Muscle layer of duodenum (tissue), 2 donors: Measurements from ENCODE around the gene PCSK4.
A peak's percentile ranks its signal among the peaks of the same experiment; 100 is the strongest.

Experiments
- H3K27ac ChIP-seq: one replicate; pipeline ENCODE4 v1.7.0; 2013; ENCODE audit warnings: mild to moderate bottlenecking, low read length
- H3K27me3 ChIP-seq: one replicate; pipeline ENCODE4 v1.7.0; 2013; ENCODE audit warnings: low read depth, mild to moderate bottlenecking, control low read depth, low read length
- H3K36me3 ChIP-seq, 2 donors: one replicate each; pipeline ENCODE4 v1.7.0; 2013; ENCODE audit warnings: low read length in 2 of 2, control low read depth in 1 of 2, mild to moderate bottlenecking in 1 of 2; ENCODE audit not compliant: insufficient read depth in 2 of 2, control insufficient read depth in 1 of 2
- H3K4me1 ChIP-seq, 2 donors: one replicate each; pipeline ENCODE4 v1.7.0; 2013; ENCODE audit warnings: low read length in 2 of 2, mild to moderate bottlenecking in 2 of 2, control low read depth in 1 of 2, moderate library complexity in 1 of 2; ENCODE audit not compliant: insufficient read depth in 2 of 2, control insufficient read depth in 1 of 2
- H3K4me3 ChIP-seq, 2 donors: one replicate each; pipeline ENCODE4 v1.7.0; 2013; ENCODE audit warnings: low read length in 2 of 2, low read depth in 1 of 2, mild to moderate bottlenecking in 1 of 2
- H3K9me3 ChIP-seq, 2 donors: one replicate each; pipeline ENCODE4 v1.7.0; 2013; ENCODE audit warnings: low read length in 2 of 2, control low read depth in 1 of 2, mild to moderate bottlenecking in 1 of 2; ENCODE audit not compliant: control insufficient read depth in 1 of 2
- donor health status: healthy.

Gene PCSK4

GRCh38 chr19:1527650-1528309 is 37.6 kb upstream of the PCSK4 start:
- no peaks in the 10 kb centered on the region for H3K36me3 ChIP-seq
- H3K9me3 ChIP-seq = no peaks in the 10 kb centered on the region
- no peak overlapping the region for H3K27ac ChIP-seq
- no peak overlapping the region for H3K4me3 ChIP-seq
- peaks cover 0 to 3% of the 10 kb centered on the region in 2 donors for H3K4me1 ChIP-seq
- peaks cover 23% of the 10 kb centered on the region for H3K27me3 ChIP-seq

- Histone ChIP-seq H3K9me3 (no peaks in the 10 kb centered on the region), H3K36me3 (no peaks in the 10 kb centered on the region), H3K27me3 (peaks cover 23% of the 10 kb centered on the region), H3K27ac (no peak overlapping the region), H3K4me3 (no peak overlapping the region), H3K4me1 (peaks cover 0 to 3% of the 10 kb centered on the region in 2 donors)
Observed at GRCh38 chr19:1526979-1527649, 37.0 kb upstream of the PCSK4 start.

GRCh38 chr19:1526066-1526778 is 36.1 kb upstream of the PCSK4 start:
- Histone ChIP-seq H3K4me1 (peaks cover 0 to 3% of the 10 kb centered on the region in 2 donors), H3K27me3 (peaks cover 16% of the 10 kb centered on the region), H3K4me3 (no peak overlapping the region), H3K36me3 (no peaks in the 10 kb centered on the region), H3K27ac (no peak overlapping the region), H3K9me3 (no peaks in the 10 kb centered on the region)

- H3K36me3 ChIP-seq = no peaks in the 10 kb centered on the region
- peaks cover 0 to 3% of the 10 kb centered on the region in 2 donors for H3K4me1 ChIP-seq
- H3K4me3 ChIP-seq = no peak overlapping the region
- peaks cover 16% of the 10 kb centered on the region for H3K27me3 ChIP-seq
- no peak overlapping the region for H3K27ac ChIP-seq
- H3K9me3 ChIP-seq = no peaks in the 10 kb centered on the region
Observed at GRCh38 chr19:1525343-1525742, 35.2 kb upstream of the PCSK4 start.

- H3K36me3 ChIP-seq = no peaks in the 10 kb centered on the region
- H3K27me3 ChIP-seq = peaks cover 16% of the 10 kb centered on the region
- no peak overlapping the region for H3K27ac ChIP-seq
- no peak overlapping the region for H3K4me3 ChIP-seq
- no peaks in the 10 kb centered on the region for H3K9me3 ChIP-seq
- peaks cover 0 to 3% of the 10 kb centered on the region in 2 donors for H3K4me1 ChIP-seq
Observed at GRCh38 chr19:1524972-1525325, 34.8 kb upstream of the PCSK4 start.

GRCh38 chr19:1524287-1524971 is 34.3 kb upstream of the PCSK4 start:
- H3K36me3 ChIP-seq = no peaks in the 10 kb centered on the region
- H3K9me3 ChIP-seq = no peaks in the 10 kb centered on the region
- no peak overlapping the region for H3K27ac ChIP-seq
- H3K4me1 ChIP-seq = peaks cover 0 to 3% of the 10 kb centered on the region in 2 donors
- peaks cover 16% of the 10 kb centered on the region for H3K27me3 ChIP-seq
- peak overlapping the region in 1 of 2 donors; percentile 40 for H3K4me3 ChIP-seq

- no peaks in the 10 kb centered on the region for H3K9me3 ChIP-seq
- H3K27ac ChIP-seq = no peak within 1 kb of the TSS
- H3K4me3 ChIP-seq = peak within 1 kb of the TSS in 1 of 2 donors; percentile 40
- H3K36me3 ChIP-seq = no peaks in the 10 kb centered on the region
- peaks cover 0 to 3% of the 10 kb centered on the region in 2 donors for H3K4me1 ChIP-seq
- H3K27me3 ChIP-seq = peaks cover 16% of the 10 kb centered on the region
Observed at GRCh38 chr19:1523412-1524286, 33.5 kb upstream of the PCSK4 start, which contains the start of gene PLK5. Gene PLK5, plus strand, starts transcription at chr19:1524077. Its CDS starts 2,920 bp downstream, at chr19:1526997.

- Histone ChIP-seq H3K4me3 (no peak overlapping the region), H3K36me3 (no peaks in the 10 kb centered on the region), H3K27ac (no peak overlapping the region), H3K9me3 (no peaks in the 10 kb centered on the region), H3K4me1 (peaks cover 0 to 3% of the 10 kb centered on the region in 2 donors), H3K27me3 (peaks cover 16% of the 10 kb centered on the region)
Observed at GRCh38 chr19:1522838-1523237, 32.7 kb upstream of the PCSK4 start.

- Histone ChIP-seq H3K4me1 (peaks cover 0 to 3% of the 10 kb centered on the region in 2 donors), H3K27ac (no peak overlapping the region), H3K4me3 (no peak overlapping the region), H3K27me3 (peaks cover 16% of the 10 kb centered on the region), H3K36me3 (no peaks in the 10 kb centered on the region), H3K9me3 (no peaks in the 10 kb centered on the region)
Observed at GRCh38 chr19:1522061-1522460, 31.9 kb upstream of the PCSK4 start.

GRCh38 chr19:1521636-1522035 is 31.5 kb upstream of the PCSK4 start:
- H3K9me3 ChIP-seq = no peaks in the 10 kb centered on the region
- H3K27ac ChIP-seq = no peak overlapping the region
- peaks cover 16% of the 10 kb centered on the region for H3K27me3 ChIP-seq
- H3K4me1 ChIP-seq = peaks cover 0 to 3% of the 10 kb centered on the region in 2 donors
- no peak overlapping the region for H3K4me3 ChIP-seq
- H3K36me3 ChIP-seq = no peaks in the 10 kb centered on the region
